Suprapubic skin (tissue), 4 donors: ENCODE measurements around the gene TNNT2.

Experiments
- EP300 ChIP-seq: sonication (generic); formaldehyde crosslinking; IDR thresholded peaks from one replicate; pipeline ENCODE4 v1.6.1; 2017; ENCODE audit warnings: antibody characterized with exemption
- POLR2A ChIP-seq, 2 donors: fragments of 450-650 bp; IDR thresholded peaks; one replicate each; pipeline ENCODE4 v1.6.1; 2017; ENCODE audit warnings: antibody characterized with exemption in 2 of 2, mild to moderate bottlenecking in 2 of 2, moderate library complexity in 2 of 2
- POLR2AphosphoS5 ChIP-seq, 3 donors: sonication (generic); formaldehyde crosslinking; IDR thresholded peaks; one replicate each; pipeline ENCODE4 v1.6.1; 2017; ENCODE audit warnings: antibody characterized with exemption in 3 of 3

GRCh38 chr1:201324821-201325677 is 52.4 kb downstream of the TNNT2 start:
- no peak for TF ChIP-seq EP300
- no peak for TF ChIP-seq POLR2A (IDR thresholded peaks at IDR 0.05)
- no peak for TF ChIP-seq POLR2AphosphoS5 (IDR thresholded peaks at IDR 0.05)
